ENCODE results near the gene PRKN. TPM values are rescaled to one million over a fixed set of nuclear protein-coding genes. Genes with fewer than 3 reads are reported as not detected.

Gene PRKN
- total RNA-seq, 4 donors from 2014 or later, result 5.2 to 121 (median 6.9) TPM

DNA sequence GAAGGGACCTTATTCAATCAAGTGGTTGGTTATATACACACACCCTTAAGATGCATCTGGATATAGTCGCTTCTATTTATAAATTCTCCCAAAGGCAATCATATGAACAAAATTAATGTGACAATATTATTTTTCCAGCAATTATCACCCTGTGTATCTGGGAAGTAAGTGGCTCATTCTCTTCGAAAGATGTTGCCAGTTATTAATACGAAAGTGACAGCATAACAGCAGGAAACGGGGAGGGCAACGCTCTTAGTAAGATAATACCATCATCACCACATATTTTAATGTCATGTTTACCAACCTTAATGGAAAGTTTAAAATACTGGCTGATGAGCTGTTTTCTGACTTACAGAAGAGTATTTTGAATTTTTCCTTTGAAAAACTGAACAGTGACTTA, 756.5 kb downstream of the PRKN start:
- Histone ChIP-seq H3K4me3 (replicated peaks in 1 of 3) (no peak overlapping the region), H3K36me3 (no peaks in the 10 kb centered on the region), H3K9me3 (no peaks in the 10 kb centered on the region), H3K4me1 (no peaks in the 10 kb centered on the region), H3K27me3 (no peaks in the 10 kb centered on the region), H3K27ac (no peak overlapping the region)
- 75 to 89% methylated on average over 5 of the region's 5 CpGs for WGBS, 2 donors
- TF ChIP-seq POLR2A (IDR thresholded peaks at IDR 0.05), result no peak
- TF ChIP-seq, protein P1, sequence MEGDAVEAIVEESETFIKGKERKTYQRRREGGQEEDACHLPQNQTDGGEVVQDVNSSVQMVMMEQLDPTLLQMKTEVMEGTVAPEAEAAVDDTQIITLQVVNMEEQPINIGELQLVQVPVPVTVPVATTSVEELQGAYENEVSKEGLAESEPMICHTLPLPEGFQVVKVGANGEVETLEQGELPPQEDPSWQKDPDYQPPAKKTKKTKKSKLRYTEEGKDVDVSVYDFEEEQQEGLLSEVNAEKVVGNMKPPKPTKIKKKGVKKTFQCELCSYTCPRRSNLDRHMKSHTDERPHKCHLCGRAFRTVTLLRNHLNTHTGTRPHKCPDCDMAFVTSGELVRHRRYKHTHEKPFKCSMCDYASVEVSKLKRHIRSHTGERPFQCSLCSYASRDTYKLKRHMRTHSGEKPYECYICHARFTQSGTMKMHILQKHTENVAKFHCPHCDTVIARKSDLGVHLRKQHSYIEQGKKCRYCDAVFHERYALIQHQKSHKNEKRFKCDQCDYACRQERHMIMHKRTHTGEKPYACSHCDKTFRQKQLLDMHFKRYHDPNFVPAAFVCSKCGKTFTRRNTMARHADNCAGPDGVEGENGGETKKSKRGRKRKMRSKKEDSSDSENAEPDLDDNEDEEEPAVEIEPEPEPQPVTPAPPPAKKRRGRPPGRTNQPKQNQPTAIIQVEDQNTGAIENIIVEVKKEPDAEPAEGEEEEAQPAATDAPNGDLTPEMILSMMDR (IDR thresholded peaks at IDR 0.05), result no peak
- intact Hi-C loops (cut with DNase I), result no loop called here
- no peak for DNase-seq

DNA sequence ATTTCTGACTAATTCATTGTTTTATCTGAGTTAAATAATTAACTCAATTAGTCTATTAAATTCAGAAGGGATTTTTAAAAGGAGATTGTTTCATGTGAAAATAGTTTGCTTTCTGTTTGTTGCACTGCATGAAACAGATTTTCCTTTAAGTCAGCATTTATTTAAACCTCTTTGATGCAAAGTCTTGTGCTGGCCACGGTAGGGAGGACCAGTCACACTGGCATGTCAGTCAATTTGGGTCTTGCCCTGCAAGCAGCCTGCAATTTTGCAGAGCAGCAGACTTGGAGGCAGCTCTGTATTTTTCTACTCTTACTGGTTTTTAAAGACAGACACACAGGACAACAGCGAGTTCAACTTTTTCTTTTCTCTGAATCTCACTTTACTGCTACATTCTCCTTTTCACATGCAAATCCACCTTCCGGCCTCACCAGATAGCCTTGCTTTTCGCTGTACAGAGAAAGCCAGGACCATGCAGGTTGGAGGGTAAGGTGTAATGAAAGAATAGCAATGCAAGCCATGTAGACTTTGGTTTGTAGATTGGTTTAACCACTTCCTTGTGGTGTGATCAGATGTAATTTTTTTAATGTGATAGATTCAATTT, 763.8 kb downstream of the PRKN start:
- 60 to 67% methylated on average over 4 of the region's 4 CpGs for WGBS, 2 donors
- H3K9me3 ChIP-seq, result no peaks in the 10 kb centered on the region
- no peak for DNase-seq
- no peak overlapping the region for H3K4me3 ChIP-seq (replicated peaks in 1 of 3)
- no peaks in the 10 kb centered on the region for H3K36me3 ChIP-seq
- H3K27ac ChIP-seq, result no peak overlapping the region
- H3K27me3 ChIP-seq, result no peaks in the 10 kb centered on the region
- no peaks in the 10 kb centered on the region for H3K4me1 ChIP-seq
- TF ChIP-seq POLR2A (IDR thresholded peaks at IDR 0.05), result no peak
- TF ChIP-seq, protein P1 (IDR thresholded peaks at IDR 0.05), result no peak
- intact Hi-C loops (cut with DNase I), result no loop called here

- no peaks in the 10 kb centered on the region for H3K36me3 ChIP-seq
- WGBS, 2 donors, result 91 to 92% methylated on average over 8 of the region's 8 CpGs
- no peaks in the 10 kb centered on the region for H3K27me3 ChIP-seq
- no peak for DNase-seq
- no peaks in the 10 kb centered on the region for H3K9me3 ChIP-seq
- no peak for TF ChIP-seq POLR2A (IDR thresholded peaks at IDR 0.05)
- TF ChIP-seq, protein P1 (IDR thresholded peaks at IDR 0.05), result no peak
- intact Hi-C loops (cut with DNase I), result no loop called here
- no peak overlapping the region for H3K27ac ChIP-seq
- no peaks in the 10 kb centered on the region for H3K4me1 ChIP-seq
- H3K4me3 ChIP-seq (replicated peaks in 1 of 3), result no peak overlapping the region
These were observed 764.4 kb downstream of the PRKN start for GRCh38 chr6:161963181-161963580.

GRCh38 chr6:161961796-161962195, 765.8 kb downstream of the PRKN start:
- Histone ChIP-seq H3K27ac (no peak overlapping the region), H3K4me3 (replicated peaks in 1 of 3) (no peak overlapping the region), H3K27me3 (no peaks in the 10 kb centered on the region), H3K9me3 (no peaks in the 10 kb centered on the region), H3K4me1 (no peaks in the 10 kb centered on the region), H3K36me3 (no peaks in the 10 kb centered on the region)
- DNase-seq, result no peak
- intact Hi-C loops (cut with DNase I), result no loop called here
- TF ChIP-seq, protein P1 (IDR thresholded peaks at IDR 0.05), result no peak
- TF ChIP-seq POLR2A (IDR thresholded peaks at IDR 0.05), result no peak
- 67 to 69% methylated on average over 6 of the region's 6 CpGs for WGBS, 2 donors

GRCh38 chr6:161961046-161961445, 766.5 kb downstream of the PRKN start:
- WGBS, 2 donors, result 49 to 66% methylated on average over 8 of the region's 8 CpGs
- intact Hi-C loops (cut with DNase I), result no loop called here
- Histone ChIP-seq H3K27me3 (no peaks in the 10 kb centered on the region), H3K4me3 (replicated peaks in 1 of 3) (no peak overlapping the region), H3K9me3 (no peaks in the 10 kb centered on the region), H3K4me1 (no peaks in the 10 kb centered on the region), H3K27ac (no peak overlapping the region), H3K36me3 (no peaks in the 10 kb centered on the region)
- TF ChIP-seq, protein P1 (IDR thresholded peaks at IDR 0.05), result no peak
- TF ChIP-seq POLR2A (IDR thresholded peaks at IDR 0.05), result no peak
- no peak for DNase-seq

Data from thyroid gland (tissue), 4 donors.